Transverse colon (tissue), 4 donors: ENCODE results near the gene SCGB1D4. TPM values are rescaled to one million over a fixed set of nuclear protein-coding genes. Genes with fewer than 3 reads are reported as not detected.
"Not testable (repeated sequence)": the region's sequence is repeated elsewhere in the genome, so short reads cannot be mapped to it uniquely, and the experiment has no call there.

Experiments
- DNase-seq: peaks from one replicate; pipeline ENCODE4 v3.0.0-alpha.2; 2019
- H3K27ac ChIP-seq, 4 donors: fragments of 200-600 bp; sonication (generic); 2 replicates each; pipeline ENCODE4 v1.5.1; 2016 to 2018; ENCODE audit warnings: inconsistent platforms in 4 of 4
- H3K27me3 ChIP-seq: fragments of 200-600 bp; sonication (generic); 2 replicates; pipeline ENCODE4 v1.5.1; 2017; ENCODE audit warnings: inconsistent platforms
- H3K36me3 ChIP-seq, 4 donors: fragments of 200-600 bp; sonication (generic); 2 replicates each; pipeline ENCODE4 v1.5.1; 2017 to 2019; ENCODE audit warnings: inconsistent platforms in 4 of 4
- H3K4me1 ChIP-seq, 4 donors: fragments of 200-600 bp; sonication (generic); 2 replicates each; pipeline ENCODE4 v1.5.1; 2017 to 2020; ENCODE audit warnings: inconsistent platforms in 4 of 4
- H3K4me3 ChIP-seq, 4 donors: fragments of 200-600 bp; sonication (generic); 1 replicate in 1 of 4; 2 replicates in 3 of 4; pipeline versions ENCODE4 v1.5.1 to v1.6.1; 2017 to 2019; ENCODE audit warnings: inconsistent platforms in 4 of 4
- H3K9me3 ChIP-seq, 2 donors: fragments of 200-600 bp; sonication (generic); 2 replicates each; pipeline ENCODE4 v1.5.1; 2017 to 2019; ENCODE audit warnings: inconsistent platforms in 2 of 2
- CTCF ChIP-seq, 5 experiments: fragments of 200-600 bp in 3 of 5; fragments of 450-650 bp in 2 of 5; sonication (generic) in 3 of 5; IDR thresholded peaks; 1 replicate in 2 of 5; 2 replicates in 3 of 5; pipeline ENCODE4 v1.5.1; 2016 to 2017; ENCODE audit warnings: antibody characterized with exemption in 5 of 5, inconsistent platforms in 3 of 5, mild to moderate bottlenecking in 2 of 5, moderate library complexity in 1 of 5
- EP300 ChIP-seq: sonication (generic); formaldehyde crosslinking; IDR thresholded peaks from one replicate; pipeline ENCODE4 v1.6.1; 2017; ENCODE audit warnings: antibody characterized with exemption, low read depth
- POLR2A ChIP-seq: fragments of 450-650 bp; IDR thresholded peaks from one replicate; pipeline ENCODE4 v1.6.1; 2016; ENCODE audit warnings: antibody characterized with exemption, mild to moderate bottlenecking, moderate library complexity
- POLR2AphosphoS5 ChIP-seq, 3 donors: sonication (generic); formaldehyde crosslinking; IDR thresholded peaks; one replicate each; pipeline ENCODE4 v1.6.1; 2016; ENCODE audit warnings: antibody characterized with exemption in 3 of 3
- WGBS, 2 donors: methylation state at CpG; one replicate each; pipeline ENCODE4 v1.1.5; 2018; ENCODE audit warnings: low coverage in 1 of 2; 5-methylcytosine and 5-hydroxymethylcytosine counted together
- in situ Hi-C, 4 donors: fragments of 200-750 bp; cut with MboI; loops; one replicate each; pipeline versions ENCODE4 v1.15.0 to v1.15.1; 2017; ENCODE audit warnings: low sequenced_read_pairs in 3 of 4, low pct_ligation_motif_present in 1 of 4, low pct_unique_long_range_greater_than_20kb in 1 of 4
- intact Hi-C: fragments of 100-400 bp; cut with DNase I; formaldehyde crosslinking; loops from one replicate; pipeline ENCODE4 v1.15.1; 2023; ENCODE audit warnings: low total_unique reads
- total RNA-seq, 4 donors: library from RNA; depleted of rRNA; stranded (reverse); fragments of >200 nt; gene quantifications; one replicate each; pipeline ENCODE4 v1.1.0, GENCODE V29; 2016

The SCGB1D4 gene
- total RNA-seq, 4 donors from 2014 or later = not detected

GRCh38 chr11:62340269-62340901 lies 41.5 kb upstream of the SCGB1D4 start:
- Histone ChIP-seq H3K4me1 (peaks cover 5 to 18% (median 7%) of the 10 kb centered on the region in 4 donors), H3K27ac (peak overlapping the region in 1 of 4 donors; percentile 36), H3K9me3 (no peaks in the 10 kb centered on the region), H3K36me3 (no peaks in the 10 kb centered on the region), H3K4me3 (no peak overlapping the region), H3K27me3 (no peaks in the 10 kb centered on the region)
- no peak for TF ChIP-seq POLR2AphosphoS5 (IDR thresholded peaks at IDR 0.05)
- TF ChIP-seq CTCF (IDR thresholded peaks at IDR 0.05) = peak; percentile 55 to 76 (median 64)
- 61 to 67% methylated on average over 6 of the region's 6 CpGs for WGBS, 2 donors
- in situ Hi-C loops (no loop called here), intact Hi-C loops (no loop called here)
- DNase-seq = peak; percentile 67

GRCh38 chr11:62338218-62338617 lies 39.3 kb upstream of the SCGB1D4 start:
- no peak for DNase-seq
- TF ChIP-seq POLR2A (no peak), POLR2AphosphoS5 (IDR thresholded peaks at IDR 0.05) (no peak), EP300 (no peak), CTCF (IDR thresholded peaks at IDR 0.05) (no peak)
- H3K4me1 ChIP-seq = peaks cover 5 to 18% (median 7%) of the 10 kb centered on the region in 4 donors
- intact Hi-C loops = no loop called here
- no peaks in the 10 kb centered on the region for H3K9me3 ChIP-seq
- H3K36me3 ChIP-seq = no peaks in the 10 kb centered on the region
- WGBS, 2 donors = 60 to 63% methylated on average over 1 of the region's 1 CpG
- no peaks in the 10 kb centered on the region for H3K27me3 ChIP-seq
- in situ Hi-C loops = no loop called here
- peak overlapping the region in 3 of 4 donors; percentile 62 to 74 (median 69) for H3K4me3 ChIP-seq
- H3K27ac ChIP-seq = peak overlapping the region in 3 of 4 donors; percentile 52 to 77 (median 74)

- intact Hi-C loops = no loop called here
- in situ Hi-C loops = no loop called here
Measured at GRCh38 chr11:62337303-62338181, 38.7 kb upstream of the SCGB1D4 start, which contains the start of gene ASRGL1. TSS of gene ASRGL1 (plus strand) at chr11:62337448. CDS start at chr11:62337978, 530 bp downstream.

GRCh38 chr11:62336949-62337302 lies 38.1 kb upstream of the SCGB1D4 start:
- H3K36me3 ChIP-seq, H3K9me3 ChIP-seq, intact Hi-C loops, in situ Hi-C loops, H3K27me3 ChIP-seq, DNase-seq: not testable (repeated sequence)
- Histone ChIP-seq H3K4me1 (peaks cover 5 to 16% (median 7%) of the 10 kb centered on the region in 4 donors), H3K4me3 (peak overlapping the region; percentile 62 to 74 (median 66)), H3K27ac (peak overlapping the region; percentile 49 to 77 (median 63))
- WGBS, 2 donors = 59% methylated on average over 19 of the region's 19 CpGs; no CpG with 5 or more reads in 1 of the 2 donors

More at GRCh38 chr11:62337303-62338181, 38.7 kb upstream of the SCGB1D4 start, which contains the start of gene ASRGL1:
- no peaks in the 10 kb centered on the region for H3K36me3 ChIP-seq
- DNase-seq = peak; percentile 92
- TF ChIP-seq EP300 = no peak
- TF ChIP-seq POLR2A = peak; percentile 46
- no peak for TF ChIP-seq CTCF (IDR thresholded peaks at IDR 0.05)
- peak; percentile 61 to 72 (median 64) for TF ChIP-seq POLR2AphosphoS5 (IDR thresholded peaks at IDR 0.05)
- no peaks in the 10 kb centered on the region for H3K27me3 ChIP-seq
- peaks cover 5 to 18% (median 7%) of the 10 kb centered on the region in 4 donors for H3K4me1 ChIP-seq
- WGBS, 2 donors = 1% methylated on average over 75 of the region's 98 CpGs; no CpG with 5 or more reads in 1 of the 2 donors
- peak within 1 kb of the TSS; percentile 49 to 77 (median 63) for H3K27ac ChIP-seq
- no peaks in the 10 kb centered on the region for H3K9me3 ChIP-seq
- peak within 1 kb of the TSS; percentile 62 to 74 (median 66) for H3K4me3 ChIP-seq
